ENCODE data around the gene HDAC4.
A peak's percentile ranks its signal among the peaks of the same experiment; 100 is the strongest.

The HDAC4 gene

DNA sequence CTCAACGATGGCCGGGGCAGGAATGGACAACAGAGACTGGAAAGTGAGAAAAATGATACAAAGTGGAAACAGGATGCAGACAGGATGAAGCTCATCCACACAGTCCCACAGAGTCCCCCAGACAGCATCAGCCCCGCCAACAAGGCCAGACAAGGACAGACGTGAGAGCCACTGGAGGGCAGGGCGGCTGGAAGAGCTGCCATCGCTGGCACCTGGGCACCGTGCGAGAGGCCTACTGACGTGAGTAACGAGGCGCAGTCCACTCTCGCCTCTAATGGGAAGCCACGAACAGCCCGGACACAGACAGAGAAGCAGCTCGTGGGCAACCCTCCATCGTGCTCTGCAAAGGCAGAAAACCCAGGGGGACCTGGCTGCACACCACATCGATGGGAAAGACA is 17.1 kb downstream of the HDAC4 start:
- DNase-seq (ENCODE audit: low read depth) = no peak

DNA sequence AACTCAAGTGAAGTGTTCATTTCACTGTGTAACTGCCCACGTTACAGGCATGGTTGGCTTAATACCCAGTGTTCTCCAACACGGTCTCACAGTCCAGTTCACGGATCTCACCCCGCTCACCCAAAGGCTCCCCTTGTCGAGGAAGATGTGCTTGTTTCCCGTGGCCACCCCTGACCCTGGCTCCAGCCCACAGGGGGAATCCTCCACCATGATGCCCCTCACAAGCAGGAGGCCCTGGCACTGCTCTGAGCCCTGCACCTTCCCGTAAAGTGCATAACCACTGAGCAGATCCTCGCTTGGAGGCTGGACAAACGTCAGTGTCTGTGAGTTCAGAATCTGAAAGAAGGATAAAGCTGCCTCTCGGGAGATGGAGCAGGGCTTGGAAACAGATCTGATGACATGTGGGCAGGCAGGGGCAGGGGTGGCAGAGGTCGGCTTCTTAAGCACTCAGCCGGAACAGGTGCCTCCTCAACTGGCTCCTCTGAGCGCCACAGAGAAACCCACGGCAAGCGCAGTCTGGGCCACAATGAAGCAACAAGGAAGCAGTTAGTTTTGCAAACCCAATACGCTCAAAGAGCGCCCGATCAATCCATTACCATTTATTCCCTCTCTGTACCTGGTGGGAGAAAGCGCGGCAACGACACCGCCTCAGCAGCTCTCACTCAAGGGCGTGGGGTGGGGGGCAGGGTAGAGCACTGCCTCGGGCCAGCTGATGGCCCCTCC is 17.6 kb downstream of the HDAC4 start:
- DNase-seq (ENCODE audit: low read depth) = no peak

DNA sequence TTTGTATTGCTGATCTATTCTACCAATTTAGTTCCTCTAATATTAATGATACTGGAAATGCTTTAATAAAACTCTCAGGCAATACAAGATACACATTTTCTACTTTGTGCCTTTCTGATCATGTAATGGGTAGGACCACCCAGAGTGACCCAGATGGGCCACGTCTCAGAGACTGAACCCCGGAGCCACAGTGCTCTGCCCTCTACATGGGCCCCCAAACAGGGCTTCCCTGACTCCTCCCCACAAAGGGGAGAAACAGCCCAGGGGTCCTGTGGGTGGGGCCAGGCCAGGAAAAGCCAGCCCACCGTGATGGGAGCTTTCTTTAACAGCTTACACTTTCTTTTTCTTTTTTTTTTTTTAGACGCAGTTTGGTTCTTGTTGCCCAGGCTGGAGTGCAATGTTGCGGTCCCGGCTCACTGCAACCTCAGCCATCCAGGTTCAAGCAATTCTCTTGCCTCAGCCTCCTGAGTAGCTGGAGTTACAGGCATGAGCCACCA is 18.4 kb downstream of the HDAC4 start:
- no peak for DNase-seq (ENCODE audit: low read depth)

DNA sequence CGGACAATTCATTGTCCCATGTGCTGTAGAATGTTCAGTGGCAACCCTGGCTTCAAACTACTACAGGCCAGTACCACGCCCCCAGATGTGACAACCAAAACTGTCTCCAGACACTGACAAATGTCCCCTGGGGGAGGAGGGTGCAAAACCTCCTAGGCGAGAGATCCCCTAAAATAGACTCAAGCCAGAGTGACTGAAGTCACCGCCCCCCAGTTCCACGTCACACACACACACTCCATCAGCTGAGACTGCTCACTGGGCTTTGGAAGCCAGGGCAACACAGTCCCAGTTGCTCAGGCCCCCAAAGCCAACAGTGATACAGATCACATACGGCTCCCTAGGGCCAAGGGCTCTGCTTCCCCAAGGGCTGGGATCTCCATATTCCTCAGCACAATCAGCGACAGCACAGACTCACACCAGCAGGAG is 19.1 kb downstream of the HDAC4 start:
- no peak for DNase-seq (ENCODE audit: low read depth)

DNA sequence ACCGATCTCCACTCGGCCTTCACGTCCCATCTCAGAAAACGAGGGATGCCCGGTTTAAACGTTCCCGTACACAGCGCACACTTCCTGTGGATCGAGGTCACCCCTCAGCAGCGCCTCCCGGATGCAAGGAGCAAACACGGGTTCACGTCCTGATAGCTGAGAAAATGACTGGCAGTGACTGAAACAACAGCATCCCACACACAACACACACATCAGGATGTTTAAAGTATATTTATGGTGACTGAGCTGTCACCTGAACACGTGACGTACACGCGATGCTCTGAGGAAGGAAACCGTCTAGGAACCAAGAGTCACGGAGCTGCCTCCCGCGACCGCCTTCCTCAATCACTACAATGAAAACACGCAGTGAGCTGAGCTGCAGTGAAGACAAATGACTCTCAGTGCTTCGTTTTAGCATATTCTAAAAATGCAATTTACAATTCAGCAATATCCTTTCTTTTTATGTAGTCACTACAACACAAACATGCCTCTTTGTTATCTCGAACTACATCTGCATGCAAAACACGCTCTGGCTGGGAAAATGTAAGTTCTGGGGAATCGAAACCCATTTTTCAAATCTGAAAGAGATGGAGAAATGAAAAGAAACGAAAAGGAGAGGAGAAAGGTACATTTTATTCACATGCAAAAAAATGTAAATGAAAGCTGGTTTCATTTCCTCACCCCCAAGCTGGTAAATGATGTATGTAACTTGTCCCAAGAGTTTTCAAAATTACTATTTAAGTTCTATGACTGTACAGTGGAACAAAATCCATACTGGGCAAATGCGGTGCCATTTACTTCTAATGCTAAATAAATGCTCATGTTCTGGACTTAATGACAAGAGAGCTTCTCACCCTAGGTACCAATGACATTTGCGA is 19.8 kb downstream of the HDAC4 start:
- peak; percentile 29 for DNase-seq (ENCODE audit: low read depth)

DNA sequence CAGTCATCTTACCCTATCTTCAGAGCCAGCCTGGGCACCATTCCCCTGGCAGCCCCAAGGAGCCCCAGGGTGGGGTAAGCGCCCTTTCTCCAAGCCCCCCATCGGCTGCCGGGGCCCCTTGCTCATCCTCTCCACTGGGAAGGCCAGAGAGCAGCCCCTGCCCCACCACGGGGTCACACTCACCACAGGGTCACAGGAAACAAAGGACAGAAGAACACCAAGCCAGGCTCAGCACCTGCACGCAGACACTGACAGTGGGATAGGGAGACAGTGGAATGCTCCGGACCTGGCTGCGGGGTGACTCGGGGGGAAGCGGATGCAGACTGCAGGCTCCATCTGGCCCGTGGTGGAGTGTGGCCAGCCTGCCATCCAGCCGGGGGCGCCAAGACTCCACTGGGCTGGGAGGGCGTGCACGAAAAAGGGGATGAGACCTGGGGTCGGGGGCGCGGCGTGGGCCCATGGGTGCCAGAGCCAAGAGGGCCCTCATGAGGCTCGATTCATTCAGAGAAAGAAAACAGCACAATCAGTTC is 21.1 kb downstream of the HDAC4 start:
- no peak for DNase-seq (ENCODE audit: low read depth)

DNA sequence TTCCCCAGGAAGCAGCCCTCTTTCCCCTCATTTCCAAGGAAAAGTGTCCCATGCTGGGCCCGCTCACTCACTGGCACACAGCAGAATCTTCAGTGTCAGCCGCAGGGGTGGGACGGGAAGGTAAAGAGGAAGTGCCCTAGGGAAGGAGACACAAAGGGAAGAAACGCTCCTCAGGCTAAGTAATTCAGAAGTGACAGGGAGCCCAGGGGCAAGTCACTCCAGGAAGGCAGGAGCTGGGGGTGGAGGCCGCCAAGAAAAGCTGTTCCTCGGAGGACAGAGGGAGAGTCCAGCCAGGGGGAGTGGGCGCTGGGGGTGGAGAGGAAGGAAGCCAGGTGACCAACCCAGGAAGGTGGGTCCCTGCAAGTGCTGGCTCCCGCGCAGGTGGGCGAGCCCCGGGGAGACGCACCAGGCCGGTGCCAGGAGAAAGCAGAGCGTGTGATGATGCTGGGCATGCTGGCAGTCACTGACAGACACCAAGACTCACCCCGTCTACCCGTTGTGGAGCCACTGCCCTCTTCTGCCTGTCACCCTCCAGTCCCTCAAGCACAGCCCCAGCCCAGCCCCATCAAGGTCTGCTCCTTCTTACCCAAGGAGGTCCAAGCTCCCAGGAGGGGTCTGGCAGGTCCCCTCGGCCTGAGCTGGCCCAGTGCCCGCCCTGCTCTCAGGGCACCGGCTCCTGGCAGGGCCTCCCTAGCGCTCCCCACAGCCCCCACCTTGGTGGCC is 21.7 kb downstream of the HDAC4 start:
- DNase-seq (ENCODE audit: low read depth) = no peak

DNA sequence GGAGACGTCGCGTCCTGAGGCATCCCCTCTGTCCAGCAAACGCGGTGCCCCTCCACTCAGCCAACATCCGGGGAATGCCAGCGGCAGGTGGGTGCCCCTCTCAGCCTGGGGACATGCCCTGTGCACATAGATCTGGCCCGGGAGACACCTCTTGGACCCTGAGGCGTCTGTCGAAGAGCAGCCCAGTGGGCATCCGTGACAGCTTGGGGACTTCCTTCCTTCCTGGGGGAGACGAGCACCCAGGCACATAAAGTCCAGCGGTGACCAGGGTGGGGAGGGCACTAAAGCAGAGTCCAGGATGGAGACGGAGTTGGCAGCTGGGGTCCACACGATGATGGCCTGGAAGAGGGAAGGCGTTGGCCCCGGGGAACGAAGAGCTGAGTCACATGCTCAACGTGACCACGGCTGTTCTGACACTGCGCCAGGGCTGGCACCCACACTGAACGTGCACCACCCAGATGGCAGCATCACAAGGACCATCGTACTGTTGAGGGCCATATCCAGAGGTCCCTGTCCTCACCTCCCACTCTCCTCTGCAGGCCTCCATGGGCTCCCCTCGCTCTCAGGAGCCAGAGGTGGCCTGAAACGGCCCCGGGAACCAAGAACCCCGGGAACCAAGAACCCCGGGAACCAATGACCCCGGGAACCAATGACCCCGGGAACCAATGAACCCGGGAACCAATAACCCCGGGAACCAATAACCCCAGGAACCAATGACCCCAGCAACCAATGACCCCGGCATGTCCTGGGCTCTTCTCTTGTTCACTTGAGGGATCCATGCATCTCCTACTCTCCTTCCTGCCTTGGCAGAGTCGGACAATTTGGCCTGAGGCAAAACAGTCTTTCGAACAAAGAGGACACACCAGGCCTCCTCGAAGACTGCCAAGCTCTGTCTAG is 22.6 kb downstream of the HDAC4 start:
- no peak for DNase-seq (ENCODE audit: low read depth)

DNA sequence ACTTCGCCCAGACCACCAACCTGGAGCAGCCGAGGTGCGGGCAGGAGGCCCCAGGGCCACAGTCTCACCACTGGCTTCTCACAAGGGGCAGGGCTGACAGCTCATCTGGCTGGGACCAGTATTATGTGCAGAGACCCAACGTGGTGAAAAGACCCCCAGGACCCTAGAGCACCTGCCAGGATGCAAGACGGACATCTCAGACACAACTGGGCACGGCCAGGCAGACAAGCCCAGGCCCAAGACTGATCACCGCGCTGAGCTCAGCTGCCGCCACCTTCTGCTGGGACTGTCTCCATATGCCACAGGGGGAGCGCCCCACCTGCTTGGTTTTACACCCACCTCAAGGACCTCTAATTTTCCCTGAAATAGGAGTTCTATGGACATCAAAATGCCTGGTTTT is 23.2 kb downstream of the HDAC4 start:
- DNase-seq (ENCODE audit: low read depth) = no peak

DNA sequence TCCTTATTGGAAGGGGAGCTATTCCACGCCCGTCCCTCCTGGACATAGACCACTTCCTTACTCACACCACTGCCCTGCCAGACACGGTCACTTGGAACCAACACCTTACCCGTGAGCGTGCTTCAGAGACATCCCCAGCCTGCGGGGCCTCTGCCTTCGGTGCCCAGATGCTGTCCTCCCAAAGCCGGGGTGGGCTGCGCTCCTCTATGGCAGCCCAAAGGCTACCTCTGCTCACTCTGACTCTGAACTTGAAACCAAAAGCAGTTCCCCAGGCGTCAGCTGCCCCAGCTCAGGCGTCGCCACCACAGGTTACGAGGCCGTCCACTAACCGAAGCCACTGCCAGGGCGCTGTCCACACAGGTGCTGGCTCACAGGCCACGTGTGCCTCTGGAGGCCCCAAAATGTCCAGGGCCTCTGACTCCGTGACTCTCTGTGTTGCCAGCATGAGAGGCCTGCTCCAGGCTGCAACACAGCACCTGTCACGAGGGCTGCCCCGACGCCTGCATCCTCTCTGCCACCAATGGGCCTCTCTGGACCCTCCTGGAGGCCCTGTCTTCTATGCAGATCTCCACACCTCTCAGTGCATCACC is 23.8 kb downstream of the HDAC4 start:
- no peak for DNase-seq (ENCODE audit: low read depth)

DNA sequence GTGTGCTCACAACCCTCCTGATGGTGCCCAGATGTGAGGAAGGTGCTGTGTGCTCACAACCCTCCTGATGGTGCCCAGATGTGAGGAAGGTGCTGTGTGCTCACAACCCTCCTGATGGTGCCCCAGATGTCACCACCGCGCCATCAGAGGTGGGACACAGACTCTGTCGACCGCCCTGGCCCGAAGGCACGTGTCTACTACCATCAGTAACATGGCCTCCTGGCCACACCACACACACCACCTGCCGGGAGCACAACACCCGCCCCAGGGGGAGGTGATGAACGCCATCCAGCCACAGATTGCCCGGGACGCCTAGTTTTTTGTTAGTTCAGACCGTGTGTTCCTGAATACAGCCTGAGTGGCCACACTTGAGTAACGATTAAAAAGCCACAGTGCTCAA is 24.5 kb downstream of the HDAC4 start:
- DNase-seq (ENCODE audit: low read depth) = no peak

DNA sequence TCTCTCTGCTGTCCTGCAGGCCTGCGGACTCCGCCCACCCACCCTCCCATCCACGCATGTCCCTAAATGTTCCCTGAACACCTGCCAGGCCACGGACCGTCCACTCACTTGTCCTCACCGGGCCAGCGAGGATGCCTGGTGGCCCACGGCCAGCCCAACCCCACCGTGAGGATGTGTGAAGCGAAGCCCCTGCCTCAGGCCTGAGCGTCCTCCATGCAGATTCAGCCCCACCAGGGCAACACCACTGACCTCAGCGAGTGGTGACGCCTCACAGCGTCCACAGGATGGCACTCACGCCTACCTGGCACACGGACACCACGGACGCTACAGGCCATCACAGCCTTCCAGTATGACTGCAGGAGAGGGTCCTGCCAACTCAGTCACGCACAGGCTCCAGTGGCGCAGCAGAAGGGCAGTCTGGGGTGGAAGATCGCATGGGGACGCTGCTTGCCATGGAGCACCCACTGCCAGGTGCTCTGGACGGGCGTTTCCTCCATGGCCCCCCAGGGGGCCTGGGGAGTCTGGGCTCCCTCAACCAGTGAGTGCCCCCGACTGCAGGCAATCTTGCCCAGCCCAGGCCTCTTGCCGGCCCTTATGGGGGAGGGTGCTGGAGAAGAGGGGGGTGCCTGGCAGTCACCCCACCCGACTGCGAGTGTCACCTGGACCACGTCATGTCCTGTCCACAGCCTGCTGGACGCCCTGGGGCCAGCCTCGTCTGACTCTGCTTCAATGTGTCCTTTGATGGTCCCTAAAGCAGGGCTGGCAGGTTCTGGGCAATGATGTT is 25.4 kb downstream of the HDAC4 start:
- no peak for DNase-seq (ENCODE audit: low read depth)

DNA sequence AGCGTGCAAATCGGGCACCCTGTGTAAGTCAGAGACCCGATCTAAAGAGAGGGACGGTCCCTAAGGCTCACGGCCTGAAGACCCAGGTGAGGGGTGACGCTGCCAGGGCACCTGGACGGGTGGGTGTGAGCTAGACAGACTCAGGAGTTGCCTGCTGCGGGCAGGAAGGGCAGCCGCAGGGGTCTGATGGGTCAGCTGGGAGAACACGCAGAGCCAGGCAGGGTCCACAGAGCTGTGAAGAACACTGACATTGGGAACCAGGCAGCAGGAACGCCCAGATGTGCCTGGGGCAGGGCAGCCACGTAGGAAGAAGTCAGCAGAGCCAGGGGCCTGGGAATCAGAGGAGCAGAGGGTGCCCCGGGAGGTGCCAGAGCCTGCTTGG is 25.9 kb downstream of the HDAC4 start:
- DNase-seq (ENCODE audit: low read depth) = no peak

DNA sequence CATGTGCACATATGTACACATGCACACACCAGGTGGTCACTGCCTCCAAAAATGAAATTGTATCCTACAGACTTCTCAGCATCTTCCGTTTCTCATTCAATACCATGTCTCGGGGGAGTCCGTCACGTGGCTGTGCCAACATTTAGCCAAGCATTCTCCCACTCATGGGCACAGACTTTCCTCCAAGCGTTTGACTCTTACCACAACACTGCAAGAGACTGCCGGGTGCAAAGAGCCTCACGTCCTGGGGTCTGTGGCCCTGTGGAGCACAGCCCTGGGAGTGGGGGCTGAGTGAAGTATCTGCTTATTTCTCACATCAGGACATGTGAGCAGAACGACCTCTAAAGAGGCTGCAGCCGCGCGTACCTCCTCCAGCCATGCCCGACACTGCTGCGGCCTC is 28.0 kb downstream of the HDAC4 start:
- DNase-seq (ENCODE audit: low read depth) = no peak

DNA sequence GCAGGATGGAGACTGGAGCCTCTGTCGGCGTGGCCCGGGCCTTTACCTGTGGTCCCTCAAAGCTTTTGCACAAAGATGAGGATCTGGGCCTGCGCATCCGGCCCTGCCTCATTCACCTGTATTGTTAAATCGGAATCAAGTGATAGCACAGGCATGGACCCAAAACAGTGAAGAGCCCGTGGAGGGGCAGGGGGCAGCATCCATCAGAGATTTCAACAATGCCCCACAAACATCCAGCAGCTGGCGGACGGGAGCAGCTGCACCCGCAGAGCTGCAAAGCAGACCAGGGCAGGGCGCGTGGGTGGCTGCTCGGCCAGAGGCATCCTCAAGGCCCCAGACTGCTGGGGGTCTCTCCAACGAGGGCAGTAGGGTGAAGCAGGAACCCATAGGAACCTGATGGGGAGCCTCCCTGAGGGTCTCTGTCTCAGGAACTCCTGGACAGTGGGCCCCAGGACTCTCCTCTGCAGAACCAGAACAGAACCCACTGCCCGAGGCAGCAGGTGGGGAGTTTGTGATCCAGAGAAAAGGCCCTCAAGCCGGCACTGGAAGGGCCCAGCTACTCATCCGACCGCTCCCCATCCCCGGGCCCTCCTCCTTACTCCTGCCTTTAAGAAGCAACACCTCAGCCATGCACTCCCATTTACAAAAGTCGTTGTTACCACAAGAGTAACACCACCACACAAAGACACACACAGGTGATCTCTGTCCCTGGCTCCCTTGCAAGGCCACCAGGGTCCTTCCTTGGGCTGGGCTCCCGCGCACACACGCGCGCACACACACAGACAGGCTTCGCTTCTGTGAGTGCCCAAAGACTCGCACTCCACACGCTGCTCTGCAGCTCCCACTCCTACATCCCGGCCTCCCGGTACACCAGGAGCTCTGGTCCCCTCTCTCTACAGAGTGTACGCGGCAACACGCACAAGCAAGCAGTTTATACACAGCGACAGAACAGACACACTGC is 28.8 kb downstream of the HDAC4 start:
- DNase-seq (ENCODE audit: low read depth) = no peak

DNA sequence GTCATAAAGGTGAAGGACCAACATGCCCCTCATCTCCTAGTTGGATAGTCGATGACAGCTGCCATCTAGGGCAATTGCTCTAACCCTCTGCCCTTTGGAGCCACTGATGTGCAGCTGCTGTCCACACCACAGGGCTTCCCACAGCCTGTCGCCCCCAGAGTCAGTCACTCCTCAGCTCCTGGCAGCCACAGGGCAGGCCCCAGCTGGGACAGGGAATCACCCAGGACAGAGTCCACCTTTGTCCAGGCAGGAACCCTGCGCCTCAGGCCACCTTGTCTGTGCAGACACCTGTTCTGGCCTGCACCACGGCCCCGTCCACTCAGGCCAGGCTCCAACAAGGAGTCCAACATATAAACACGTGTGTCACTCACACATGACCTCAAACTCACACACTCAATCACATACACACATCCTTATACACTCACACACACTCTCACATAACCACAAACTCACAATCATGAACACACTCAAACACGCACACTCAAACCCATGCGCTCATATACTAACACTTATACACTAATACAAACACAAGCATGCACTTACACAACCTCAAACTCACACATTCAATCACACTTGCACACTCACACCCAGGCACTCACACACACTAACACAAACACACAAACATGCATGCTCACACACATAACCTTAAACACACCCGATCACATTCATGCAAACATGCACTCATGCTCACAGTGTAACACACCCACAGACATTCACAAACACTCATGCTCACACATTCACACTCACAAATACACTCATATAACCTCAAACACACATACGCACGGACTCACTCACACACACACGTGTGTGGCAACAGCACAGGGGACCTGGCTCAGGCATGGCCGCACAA is 29.7 kb downstream of the HDAC4 start:
- no peak for DNase-seq (ENCODE audit: low read depth)

DNA sequence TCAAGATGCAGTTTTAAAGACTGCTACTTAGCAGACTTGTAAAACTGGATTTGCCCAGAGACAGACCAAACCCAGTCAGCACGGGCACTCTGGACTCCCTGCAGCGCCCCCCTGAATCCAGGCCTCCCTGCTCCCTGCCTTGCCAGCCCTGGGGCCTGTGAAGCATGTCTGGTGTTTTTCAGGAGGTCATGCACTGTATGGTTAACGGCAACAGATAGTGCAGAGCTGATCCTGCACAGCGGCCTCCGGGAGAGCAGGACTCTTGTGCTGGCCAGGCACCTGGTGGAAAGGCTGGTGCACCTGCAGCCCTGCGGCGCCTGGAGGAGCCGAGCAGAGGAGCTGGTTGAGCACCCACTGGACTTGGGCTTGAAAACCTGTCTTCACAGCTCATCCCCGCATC is 30.4 kb downstream of the HDAC4 start:
- DNase-seq (ENCODE audit: low read depth) = no peak

DNA sequence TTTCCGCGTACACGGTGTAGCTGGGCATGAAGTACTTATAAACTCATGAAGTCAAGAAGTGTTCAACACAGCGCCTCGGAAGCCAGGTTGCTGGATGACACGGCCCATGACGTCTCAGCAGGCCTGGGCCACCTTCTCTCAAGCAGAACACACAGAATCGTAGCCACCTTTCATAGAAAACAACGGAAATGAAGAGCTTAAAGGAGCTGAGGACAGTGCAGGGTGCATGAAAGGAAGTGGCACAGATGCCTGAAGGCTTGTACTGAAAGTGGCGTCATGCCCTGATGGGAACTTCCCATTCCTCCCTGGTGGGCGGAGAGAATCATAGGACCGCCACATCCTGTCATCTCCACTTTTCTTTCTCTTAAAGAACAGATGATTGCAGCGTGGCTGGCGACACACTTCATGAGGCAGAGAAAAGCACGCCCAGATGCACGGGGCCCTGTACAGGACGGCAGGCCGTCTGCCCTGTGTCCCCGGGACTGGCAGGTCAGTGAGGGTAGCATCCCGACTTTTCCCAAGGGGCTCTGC is 31.1 kb downstream of the HDAC4 start:
- DNase-seq (ENCODE audit: low read depth) = peak; percentile 28

All from stimulated activated CD8-positive, alpha-beta memory T cell treated with anti-CD3 and anti-CD28 coated beads, Interleukin-12 subunit alpha, Interleukin-12 subunit beta, amount 100 ng/mL, for 4 hours (primary cell).